GM19240 (cell line): ENCODE measurements around the gene DIRAS3.
"Not testable (repeated sequence)": the region's sequence is repeated elsewhere in the genome, so short reads cannot be mapped to it uniquely, and the experiment has no call there.

Experiments
- DNase-seq: peaks from one replicate; pipeline ENCODE4 v3.0.0; 2011; ENCODE audit warnings: low spot score; ENCODE audit not compliant: insufficient read length

Gene DIRAS3, protein sequence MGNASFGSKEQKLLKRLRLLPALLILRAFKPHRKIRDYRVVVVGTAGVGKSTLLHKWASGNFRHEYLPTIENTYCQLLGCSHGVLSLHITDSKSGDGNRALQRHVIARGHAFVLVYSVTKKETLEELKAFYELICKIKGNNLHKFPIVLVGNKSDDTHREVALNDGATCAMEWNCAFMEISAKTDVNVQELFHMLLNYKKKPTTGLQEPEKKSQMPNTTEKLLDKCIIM

DNA sequence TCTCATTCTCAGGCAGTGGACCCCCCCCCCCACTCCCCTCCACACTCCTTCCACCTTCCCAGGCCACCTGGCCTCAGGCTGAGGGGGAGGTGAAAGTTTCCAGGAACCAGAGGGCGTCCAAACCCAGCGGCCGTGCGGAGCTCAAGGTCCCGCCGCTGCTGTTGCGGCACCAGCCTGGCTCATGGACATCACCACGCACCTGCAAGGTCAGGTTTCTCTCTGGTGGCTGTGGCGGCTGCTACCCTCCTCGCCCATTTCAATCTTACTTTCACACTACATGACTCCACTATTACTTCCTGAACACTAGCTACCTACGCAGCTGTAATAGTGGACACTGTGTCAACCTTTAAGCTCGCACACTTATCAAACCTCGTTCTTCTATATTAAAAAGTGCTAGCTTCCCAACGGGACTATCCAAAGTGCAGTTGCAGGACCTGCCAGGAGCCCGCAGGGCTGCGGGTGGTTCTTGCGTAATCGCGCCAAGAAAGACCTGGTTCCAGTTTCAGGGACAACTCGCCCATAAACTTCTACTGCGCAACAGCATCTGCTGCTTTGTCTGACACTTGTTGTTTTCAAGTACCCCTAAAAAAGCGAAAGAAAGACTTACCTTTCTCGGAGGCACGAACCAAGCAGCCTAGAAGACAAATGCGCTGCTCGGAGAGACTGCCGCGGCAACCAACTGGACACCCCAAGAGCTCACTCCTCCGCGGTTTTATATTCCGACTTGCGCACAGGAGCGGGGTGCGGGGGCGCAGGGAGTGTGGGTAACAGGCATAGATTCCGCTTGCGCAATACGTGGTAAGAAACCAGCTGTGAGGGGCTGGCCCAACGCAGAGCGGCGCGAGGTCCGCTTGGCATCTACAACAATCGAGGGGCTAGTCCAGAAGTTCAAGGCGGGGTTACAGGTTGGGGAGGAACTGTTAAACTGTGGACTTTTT lies at the start of gene DIRAS3:
DIRAS3 (minus strand) TSS at position 687 of the 938 bp plus-strand sequence. CDS start 3,330 bp downstream, outside the sequence.
- DNase-seq = no peak

DNA sequence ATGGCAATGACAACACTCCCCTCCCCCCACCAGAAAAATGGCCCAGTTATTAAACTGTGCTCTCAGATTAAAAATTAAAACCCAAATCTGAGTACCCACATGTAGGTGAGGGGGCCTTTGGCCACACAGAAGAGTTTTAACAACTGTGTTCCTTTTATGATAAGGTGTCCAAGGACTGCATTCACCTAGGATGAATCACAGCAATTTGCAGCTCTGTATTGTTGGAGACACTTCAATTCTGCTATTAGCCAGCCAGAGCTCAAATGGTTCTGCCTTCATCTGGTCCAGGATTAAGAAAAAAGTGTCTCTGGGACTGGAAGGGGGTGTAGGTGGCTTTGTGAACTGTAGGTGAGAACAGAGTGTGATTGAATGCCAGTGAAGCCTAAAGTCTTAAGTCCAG lies 43.3 kb upstream of the DIRAS3 start:
- no peak for DNase-seq

DNA sequence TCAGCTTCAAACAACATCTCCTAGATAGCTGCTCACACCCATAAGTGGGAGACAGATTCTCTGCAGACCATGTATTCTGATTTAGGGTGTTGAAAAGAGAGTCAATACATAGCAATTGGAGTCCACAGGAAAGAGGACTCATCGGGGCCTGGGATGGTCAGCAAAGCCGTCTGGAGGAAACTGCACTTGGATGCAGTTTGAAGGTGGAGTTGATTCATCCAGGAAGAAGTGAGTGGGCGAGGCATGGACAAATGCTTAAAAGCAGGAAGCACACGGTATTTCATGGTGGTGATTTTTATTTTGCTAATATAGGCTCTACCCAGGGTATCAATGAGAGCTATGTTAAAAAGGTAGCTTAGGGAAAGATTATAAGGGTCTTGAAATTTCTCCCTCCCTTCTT lies 36.8 kb upstream of the DIRAS3 start:
- no peak for DNase-seq

DNA sequence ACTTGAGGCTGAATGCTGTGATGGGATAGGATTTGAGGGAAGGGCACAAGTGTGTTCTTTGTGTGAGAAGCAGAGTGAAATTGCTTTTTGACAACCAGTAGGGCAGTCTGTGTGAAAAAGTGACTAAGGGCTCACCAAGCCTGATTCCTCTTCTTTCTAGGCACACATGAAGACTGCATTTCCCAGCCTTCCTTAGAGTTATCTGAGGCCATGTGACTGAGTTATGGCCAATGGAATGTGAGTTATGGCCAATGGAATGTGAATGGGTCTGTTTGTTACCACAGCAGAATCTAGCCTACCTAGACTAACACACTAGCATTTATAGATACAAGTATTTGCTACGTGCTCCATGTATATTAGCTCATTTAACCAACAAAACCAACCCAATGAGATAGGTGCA lies 35.3 kb upstream of the DIRAS3 start:
- no peak for DNase-seq

DNA sequence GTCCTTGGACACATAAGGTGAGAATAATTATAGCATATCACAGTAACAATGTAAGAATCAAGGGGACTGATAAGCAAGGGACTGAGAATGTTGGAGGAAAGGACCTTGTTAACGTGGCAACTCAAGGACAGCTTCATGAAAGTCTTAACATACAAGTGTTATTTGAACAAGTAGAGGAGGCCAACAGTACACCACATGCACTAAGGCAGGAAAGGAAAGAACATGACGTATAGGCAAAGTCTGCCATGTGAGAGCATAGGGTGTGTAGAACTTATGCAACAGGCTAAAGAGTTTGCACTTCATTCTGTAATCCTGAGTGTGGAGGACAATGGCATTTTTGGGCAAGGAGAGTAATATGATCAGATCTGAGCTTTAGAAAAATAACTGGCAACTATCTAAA lies 33.3 kb upstream of the DIRAS3 start:
- no peak for DNase-seq

DNA sequence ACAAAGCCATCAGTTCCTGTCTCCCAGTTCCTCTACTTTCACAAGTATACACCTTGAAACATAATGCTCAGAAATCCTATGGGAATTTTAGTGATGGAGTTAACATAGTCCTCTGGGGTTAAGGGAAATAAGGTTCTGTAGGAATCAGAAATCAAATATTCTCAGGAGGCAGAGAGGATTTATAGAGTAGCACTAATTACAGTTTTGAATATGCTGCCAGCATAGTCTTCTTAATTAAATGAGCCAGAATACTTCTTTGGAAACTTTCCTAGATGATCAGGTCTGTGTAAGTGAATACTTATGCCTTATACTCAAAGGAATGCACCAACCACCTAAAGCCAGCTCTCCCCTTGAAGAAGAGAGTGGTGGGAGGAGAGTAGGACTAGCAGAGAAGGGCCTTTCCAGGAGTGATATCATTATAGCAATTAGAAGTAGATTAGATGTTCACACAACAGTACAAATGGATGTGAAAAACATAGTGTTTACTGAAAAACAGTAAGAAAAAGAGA lies 31.4 kb upstream of the DIRAS3 start:
- DNase-seq = no peak

DNA sequence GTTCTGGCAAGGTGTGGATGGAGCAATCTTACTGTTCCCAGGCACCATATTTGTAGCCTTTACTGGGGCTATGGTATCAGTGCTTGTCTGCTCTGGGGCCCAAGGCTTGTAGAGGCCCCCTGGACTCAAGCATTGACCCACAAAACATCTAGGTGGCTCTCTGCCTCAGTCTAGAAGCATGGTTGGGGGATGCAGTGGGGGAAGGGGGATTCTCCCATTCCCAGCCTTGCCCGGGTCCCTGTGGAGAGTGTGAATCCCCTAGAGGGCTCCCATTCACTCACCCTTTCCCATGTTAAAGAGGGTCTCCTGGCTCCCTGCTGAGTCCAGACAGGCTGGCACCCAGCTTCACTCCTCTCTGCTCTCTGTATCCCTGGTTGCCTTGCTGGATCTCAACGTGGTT lies 28.2 kb upstream of the DIRAS3 start:
- DNase-seq = no peak

DNA sequence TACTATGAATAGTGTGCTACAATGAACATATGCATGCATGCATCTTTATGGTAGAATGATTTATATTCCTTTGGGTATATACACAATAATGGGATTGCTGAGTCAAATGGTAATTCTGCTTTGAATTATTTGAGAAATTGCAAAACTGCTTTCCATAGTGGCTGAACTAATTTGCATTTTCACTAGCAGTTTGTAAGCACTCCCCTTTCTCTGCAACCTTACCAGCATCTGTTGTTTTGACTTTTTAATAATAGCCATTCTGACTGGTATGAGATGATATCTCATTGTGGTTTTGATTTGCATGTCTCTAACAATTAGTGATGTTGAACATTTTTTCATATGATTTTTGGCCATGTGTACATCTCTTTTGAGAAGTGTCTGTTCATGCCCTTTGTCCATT lies 24.0 kb upstream of the DIRAS3 start:
- no peak for DNase-seq

DNA sequence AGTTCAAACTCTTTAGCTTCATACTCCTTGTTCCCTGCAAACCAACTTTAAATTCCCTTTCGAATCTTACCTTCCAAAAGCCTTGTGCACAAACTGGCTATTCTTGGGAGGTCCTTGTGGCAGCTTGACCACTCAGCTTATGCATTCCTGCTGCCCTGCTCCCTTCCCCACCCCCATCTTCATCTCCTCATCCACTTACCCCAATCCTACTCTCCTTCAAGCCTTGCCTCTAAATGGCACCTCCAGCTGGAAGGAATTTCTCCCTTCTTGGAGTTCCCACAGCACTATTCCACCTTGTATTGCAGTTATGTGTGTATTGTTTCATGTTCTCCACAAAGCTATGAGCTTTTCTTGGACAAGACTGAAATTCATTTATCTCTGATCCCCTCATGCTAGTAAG lies 15.3 kb upstream of the DIRAS3 start:
- no peak for DNase-seq

DNA sequence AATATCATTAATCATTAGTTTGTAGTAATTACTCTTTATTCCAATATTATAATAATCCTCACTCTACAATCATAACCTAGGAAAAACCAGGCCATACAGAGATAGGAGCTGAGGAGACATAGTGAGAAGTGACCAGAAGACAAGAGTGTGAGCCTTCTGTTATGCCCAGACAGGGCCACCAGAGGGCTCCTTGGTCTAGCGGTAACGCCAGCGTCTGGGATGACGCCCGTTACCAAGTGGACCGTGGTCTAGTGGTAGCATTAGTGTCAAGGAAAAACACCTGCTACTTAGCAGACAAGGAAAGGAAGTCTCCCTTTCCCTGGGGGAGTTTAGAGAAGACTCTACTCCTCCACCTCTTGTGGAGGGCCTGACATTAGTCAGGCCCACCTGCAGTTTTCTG lies 7.6 kb upstream of the DIRAS3 start:
- DNase-seq = not testable (repeated sequence)

DNA sequence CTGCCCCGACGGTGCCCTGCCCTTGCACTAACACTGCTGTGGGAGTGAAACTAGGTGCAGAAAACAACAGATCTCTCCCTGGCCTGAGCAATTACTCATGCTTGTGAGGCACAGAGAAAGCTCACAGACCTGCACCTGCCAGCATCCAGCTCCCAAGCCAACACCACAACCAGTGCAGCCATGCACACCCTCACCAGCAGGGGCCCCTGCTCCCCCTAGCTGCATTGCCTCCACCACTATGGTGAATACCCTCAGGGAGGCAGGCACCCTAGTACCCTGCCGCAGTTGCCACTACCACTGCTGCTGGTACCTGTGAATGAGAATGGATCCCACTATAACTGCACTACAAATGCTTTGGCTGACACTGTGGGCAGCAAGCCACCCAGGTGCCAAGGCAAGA lies 7.1 kb upstream of the DIRAS3 start:
- no peak for DNase-seq

DNA sequence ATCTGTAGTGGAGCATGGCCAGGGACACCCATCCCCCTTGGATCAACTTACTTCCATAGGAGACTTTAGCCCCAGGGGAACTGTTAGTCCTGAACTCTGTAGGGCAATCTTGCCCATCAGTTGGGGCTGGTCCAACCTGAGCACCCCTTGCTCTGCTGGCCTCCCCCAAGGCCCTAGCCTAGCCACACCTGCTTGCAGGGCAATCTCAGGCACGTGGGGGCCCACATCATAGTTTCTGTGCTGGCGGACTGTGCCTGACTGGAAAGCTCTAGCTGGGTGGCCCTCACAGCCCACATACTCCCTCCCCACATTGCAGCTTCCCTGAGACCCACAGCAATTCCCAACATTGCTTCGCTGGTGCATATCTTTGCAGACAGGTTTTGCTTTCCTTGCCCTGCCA lies 6.6 kb upstream of the DIRAS3 start:
- no peak for DNase-seq

DNA sequence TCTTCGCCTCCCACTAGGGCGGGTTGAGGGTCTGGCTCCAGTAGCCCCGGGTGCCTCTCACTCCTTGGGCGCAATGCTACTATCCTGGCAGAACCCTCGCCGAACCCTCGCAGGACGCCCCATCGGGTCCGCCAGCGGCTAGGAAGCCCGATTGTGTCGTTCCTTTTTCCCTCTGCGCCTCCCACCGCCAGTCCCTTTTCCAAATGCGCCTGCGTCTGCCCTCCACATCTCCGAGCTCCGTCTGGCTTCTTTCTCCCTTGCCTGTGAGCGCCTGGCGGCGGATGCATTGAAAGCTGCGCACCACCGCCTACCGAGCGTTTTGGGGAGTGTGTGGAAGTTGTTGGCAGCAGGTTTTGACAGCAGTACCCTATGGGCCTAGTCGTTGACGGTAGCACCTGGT lies 1.0 kb upstream of the DIRAS3 start:
- DNase-seq = no peak

DNA sequence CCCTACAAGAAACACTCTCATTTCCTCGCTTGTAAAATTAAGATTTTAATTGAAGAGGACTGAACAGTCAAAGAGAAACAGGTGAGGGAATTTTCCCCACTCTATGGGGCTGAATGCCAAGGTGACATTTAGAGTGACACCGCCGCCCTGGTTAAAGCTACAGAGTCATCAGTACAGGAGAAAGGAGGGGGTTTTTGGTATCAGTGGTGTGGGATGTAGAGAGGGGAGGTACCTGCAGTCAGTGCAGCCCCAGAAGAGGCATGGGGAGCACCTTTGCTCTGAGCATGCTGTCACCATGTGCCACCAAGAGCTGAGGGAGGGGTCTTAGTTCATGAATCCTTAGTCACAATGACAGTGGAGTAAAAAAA lies 2.8 kb downstream of the DIRAS3 start:
- no peak for DNase-seq

DNA sequence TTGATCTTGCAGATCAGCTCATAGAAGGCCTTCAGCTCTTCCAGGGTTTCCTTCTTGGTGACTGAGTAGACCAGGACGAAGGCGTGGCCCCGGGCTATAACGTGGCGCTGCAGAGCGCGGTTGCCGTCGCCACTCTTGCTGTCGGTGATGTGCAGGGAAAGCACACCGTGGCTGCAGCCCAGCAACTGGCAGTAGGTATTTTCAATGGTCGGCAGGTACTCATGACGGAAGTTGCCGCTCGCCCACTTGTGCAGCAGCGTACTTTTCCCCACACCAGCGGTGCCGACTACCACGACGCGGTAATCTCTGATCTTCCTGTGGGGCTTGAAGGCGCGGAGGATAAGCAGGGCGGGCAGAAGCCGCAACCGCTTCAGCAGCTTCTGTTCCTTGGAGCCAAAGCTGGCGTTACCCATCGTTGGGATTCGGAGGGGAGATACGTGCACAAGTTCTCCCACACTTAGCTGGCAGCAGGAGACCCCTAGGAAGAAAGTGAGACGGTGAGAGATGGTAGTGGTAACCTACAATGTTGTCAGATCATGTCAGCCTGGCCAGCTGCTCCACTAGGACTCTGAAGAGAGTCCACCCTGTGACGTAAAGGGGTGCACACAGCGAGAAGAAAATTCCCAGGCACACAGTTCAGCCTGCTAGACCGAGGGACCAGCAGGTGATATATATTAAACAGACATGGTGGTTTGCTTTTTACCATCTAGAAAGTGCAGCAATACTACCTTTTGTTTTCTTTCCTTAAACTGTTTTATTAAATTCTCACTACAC lies 3.4 kb downstream of the DIRAS3 start:
- no peak for DNase-seq

DNA sequence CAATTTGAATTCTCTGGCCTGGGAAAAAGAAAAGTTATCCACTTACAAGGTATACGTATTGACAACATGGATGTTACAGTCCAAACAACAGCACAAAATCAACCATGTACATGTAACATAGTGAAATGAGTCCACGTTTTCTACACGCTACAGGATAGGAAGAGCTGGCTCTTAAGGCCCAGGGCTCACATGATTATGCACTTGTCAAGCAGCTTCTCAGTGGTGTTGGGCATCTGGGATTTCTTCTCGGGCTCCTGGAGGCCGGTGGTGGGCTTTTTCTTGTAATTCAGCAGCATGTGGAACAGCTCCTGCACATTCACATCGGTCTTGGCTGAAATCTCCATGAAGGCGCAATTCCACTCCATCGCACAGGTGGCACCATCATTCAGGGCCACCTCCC lies 4.0 kb downstream of the DIRAS3 start:
- DNase-seq = no peak

DNA sequence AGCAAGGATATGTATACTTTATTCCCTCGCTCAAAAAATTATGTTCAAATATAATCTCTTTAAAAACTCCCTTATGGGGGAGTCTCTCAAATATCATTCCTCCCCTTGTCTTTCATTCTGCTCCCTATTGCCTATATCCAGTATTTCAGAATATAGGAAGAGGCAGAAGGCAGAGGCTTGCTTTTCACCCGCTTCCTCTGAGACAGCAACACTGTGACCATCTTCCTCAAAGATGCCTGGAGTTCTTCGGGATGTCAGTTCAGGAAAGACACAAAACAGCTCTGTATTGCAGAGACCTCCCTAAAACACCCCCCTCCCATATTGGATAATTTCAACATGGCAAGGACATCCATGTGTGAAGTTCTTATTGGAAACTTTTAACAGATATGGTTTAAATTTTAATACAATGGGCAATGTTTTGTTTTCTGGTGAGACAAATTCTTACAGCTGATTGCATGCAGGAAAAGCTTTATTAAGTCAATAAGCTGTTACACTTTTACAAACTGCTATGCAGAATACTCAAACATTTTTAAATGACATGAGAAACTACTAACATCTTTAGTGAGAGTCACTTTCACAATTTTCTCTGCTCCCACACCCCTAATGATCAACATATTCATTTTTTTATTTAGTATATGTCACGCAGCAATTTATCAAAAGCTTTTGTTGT lies 4.8 kb downstream of the DIRAS3 start:
- no peak for DNase-seq

DNA sequence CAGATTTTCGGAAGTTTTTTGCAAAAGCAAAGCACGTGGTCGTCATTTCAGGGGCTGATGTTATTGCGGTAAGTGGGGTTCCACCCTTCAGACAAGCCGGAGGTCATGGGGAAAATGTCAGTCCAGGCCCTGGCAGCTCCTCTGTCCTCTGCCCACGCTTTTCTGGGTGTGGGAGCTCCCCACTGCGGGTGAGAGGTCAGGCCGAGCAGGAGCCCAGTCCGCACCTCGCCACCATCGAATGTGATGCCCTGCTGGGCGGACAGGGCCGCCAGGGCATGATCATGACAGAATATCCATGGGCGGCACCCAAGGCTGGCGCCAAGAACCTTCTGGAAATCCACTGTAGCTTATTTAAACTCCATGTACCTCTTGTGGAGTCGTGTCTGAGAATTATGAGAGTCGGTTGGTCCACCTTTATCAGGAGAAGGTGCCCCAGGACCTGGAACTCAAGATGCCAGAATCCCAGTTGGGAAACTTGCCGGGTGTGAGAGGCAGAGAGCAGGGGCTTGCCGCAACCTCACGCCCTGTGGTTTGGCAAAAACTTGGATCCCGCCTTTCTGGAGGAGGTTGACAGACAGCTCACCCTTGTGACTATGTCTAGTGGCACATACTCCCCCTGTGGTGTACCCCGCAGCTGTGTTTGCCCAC lies 6.9 kb downstream of the DIRAS3 start:
- DNase-seq = no peak

DNA sequence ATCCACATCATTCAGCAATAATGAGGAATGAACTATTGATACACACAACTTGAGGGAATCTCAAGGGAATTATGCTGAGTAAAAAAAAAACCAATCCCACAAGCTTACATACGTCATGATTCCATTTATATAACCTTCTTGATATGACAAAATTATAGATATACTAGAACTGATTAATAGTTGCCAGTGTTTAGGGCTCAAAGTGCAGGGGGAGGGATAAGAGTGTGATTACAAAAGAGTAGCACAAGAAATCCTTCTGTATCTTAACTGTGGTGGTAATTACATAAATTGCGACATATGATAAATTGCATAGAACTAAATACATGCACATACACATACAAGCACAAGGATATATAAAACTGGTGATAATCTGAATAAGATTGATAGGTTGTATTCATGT lies 13.5 kb downstream of the DIRAS3 start:
- no peak for DNase-seq

DNA sequence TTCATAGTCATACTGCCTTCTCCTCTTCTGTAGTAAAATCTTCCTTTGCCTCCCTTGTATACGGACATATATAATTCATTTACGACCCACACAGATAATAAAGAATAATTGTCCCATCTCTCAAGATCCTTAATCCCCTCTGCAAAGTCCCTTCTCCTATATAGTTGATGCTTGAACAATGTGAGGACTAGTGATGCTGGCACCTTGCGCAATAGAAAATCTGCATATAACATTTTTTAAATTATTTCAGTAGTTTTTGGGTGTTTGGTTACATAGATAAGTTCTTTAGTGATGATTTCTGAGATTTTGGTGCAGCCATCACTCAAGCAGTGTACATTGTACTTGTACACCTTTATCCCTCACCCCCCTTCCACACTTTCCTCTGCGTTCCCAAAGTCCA lies 21.0 kb downstream of the DIRAS3 start:
- no peak for DNase-seq

DNA sequence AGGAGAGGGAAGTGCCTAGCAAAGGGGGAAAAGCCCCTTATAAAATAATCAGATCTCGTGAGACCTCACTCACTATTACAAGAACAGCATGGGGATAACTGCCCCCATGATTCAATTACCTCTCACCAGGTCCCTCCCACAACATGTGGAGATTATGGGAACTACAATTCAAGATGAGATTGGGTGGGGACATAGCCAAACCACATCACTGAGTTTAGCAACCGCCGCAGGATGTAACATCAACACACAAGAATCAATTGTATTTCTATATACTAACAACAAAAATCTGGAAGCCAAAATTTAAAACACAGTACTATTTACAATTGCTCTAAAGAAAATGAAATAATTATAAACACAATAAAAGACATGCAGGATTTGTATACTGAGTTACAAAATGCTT lies 21.9 kb downstream of the DIRAS3 start:
- no peak for DNase-seq
